WTC11 (cell line): ENCODE measurements around the gene PIM1. TPM values are rescaled to one million over a fixed set of nuclear protein-coding genes. Genes with fewer than 3 reads are reported as not detected.

ENCODE experiments used
- AFF4 ChIP-seq: sonication (generic); formaldehyde crosslinking; IDR thresholded peaks from 2 replicates; pipeline ENCODE4 v1.8.1; 2023; ENCODE audit warnings: mild to moderate bottlenecking, missing genetic modification reagents, borderline replicate concordance
- ARID4B ChIP-seq: sonication (generic); formaldehyde crosslinking; IDR thresholded peaks from 2 replicates; pipeline ENCODE4 v1.8.0; 2023; ENCODE audit warnings: missing genetic modification reagents, mild to moderate bottlenecking, borderline replicate concordance
- ESRRA ChIP-seq: sonication (generic); formaldehyde crosslinking; IDR thresholded peaks from 2 replicates; pipeline ENCODE4 v1.8.1; 2022; ENCODE audit warnings: mild to moderate bottlenecking, missing genetic modification reagents, borderline replicate concordance
- HMGXB4 ChIP-seq: sonication (generic); formaldehyde crosslinking; IDR thresholded peaks from 2 replicates; pipeline ENCODE4 v1.8.1; 2023; ENCODE audit warnings: mild to moderate bottlenecking, moderate library complexity, missing genetic modification reagents
- JUN ChIP-seq: sonication (generic); formaldehyde crosslinking; IDR thresholded peaks from 2 replicates; pipeline ENCODE4 v1.8.0; 2023; ENCODE audit warnings: mild to moderate bottlenecking, missing genetic modification reagents
- MAX ChIP-seq: sonication (generic); formaldehyde crosslinking; IDR thresholded peaks from 2 replicates; pipeline ENCODE4 v1.8.0; 2022; ENCODE audit warnings: mild to moderate bottlenecking, missing genetic modification reagents
- NFE2L1 ChIP-seq: sonication (generic); formaldehyde crosslinking; IDR thresholded peaks from 2 replicates; pipeline ENCODE4 v1.8.1; 2023; ENCODE audit warnings: missing genetic modification reagents
- RELA ChIP-seq: sonication (generic); formaldehyde crosslinking; IDR thresholded peaks from 2 replicates; pipeline ENCODE4 v1.8.1; 2022; ENCODE audit warnings: missing genetic modification reagents, mild to moderate bottlenecking, borderline replicate concordance
- TCF7 ChIP-seq: sonication (generic); formaldehyde crosslinking; IDR thresholded peaks from 2 replicates; pipeline ENCODE4 v1.8.0; 2022; ENCODE audit warnings: mild to moderate bottlenecking, low read depth, missing genetic modification reagents, moderate library complexity
- ZBTB21 ChIP-seq: sonication (generic); formaldehyde crosslinking; IDR thresholded peaks from 2 replicates; pipeline ENCODE4 v1.8.1; 2023; ENCODE audit warnings: mild to moderate bottlenecking, missing genetic modification reagents, borderline replicate concordance
- ZNF281 ChIP-seq: sonication (generic); formaldehyde crosslinking; IDR thresholded peaks from 2 replicates; pipeline ENCODE4 v1.8.0; 2023; ENCODE audit warnings: mild to moderate bottlenecking, missing genetic modification reagents
- ZNF416 ChIP-seq: fragments of 250-450 bp; sonication (Bioruptor Pico); IDR thresholded peaks from 2 replicates; pipeline ENCODE4 v1.9.0; 2021; ENCODE audit warnings: mild to moderate bottlenecking, inconsistent platforms
- ZNF532 ChIP-seq: fragments of 250-450 bp; sonication (Bioruptor Pico); IDR thresholded peaks from 2 replicates; pipeline ENCODE4 v1.9.0; 2021; ENCODE audit warnings: mild to moderate bottlenecking, borderline replicate concordance
- total RNA-seq: library from RNA; stranded (reverse); gene quantifications from 3 replicates; pipeline ENCODE4 v1.2.3, GENCODE V29; 2021

The PIM1 gene
- total RNA-seq, 1 experiment from 2014 or later = 64.7 TPM

GRCh38 chr6:37170273-37171200 lies 585 bp downstream of the PIM1 start (continued):
- TF ChIP-seq ARID4B (peak; percentile 56; the same call in 1 of the 2 replicates), ZNF532 (CRISPR knock-in tag) (no peak), HMGXB4 (CRISPR knock-in tag) (peak; percentile 85), TCF7 (CRISPR knock-in tag) (peak; percentile 18; the same call in 1 of the 2 replicates), MAX (CRISPR knock-in tag) (peak; percentile 24), NFE2L1 (CRISPR knock-in tag) (peak; percentile 42; the same call in 1 of the 2 replicates), AFF4 (CRISPR knock-in tag) (no peak), ZBTB21 (CRISPR knock-in tag) (no peak), ESRRA (0 out of 2 replicates have a peak, but pooled peaks have one; percentile 20), RELA (CRISPR knock-in tag) (peak; percentile 72; the same call in 1 of the 2 replicates), JUN (peak; percentile 24; the same call in 1 of the 2 replicates), ZNF416 (CRISPR knock-in tag) (no peak; the same call in 1 of the 2 replicates), ZNF281 (no peak)
